Measurements from ENCODE around the gene CHMP4B.

The CHMP4B gene

DNA sequence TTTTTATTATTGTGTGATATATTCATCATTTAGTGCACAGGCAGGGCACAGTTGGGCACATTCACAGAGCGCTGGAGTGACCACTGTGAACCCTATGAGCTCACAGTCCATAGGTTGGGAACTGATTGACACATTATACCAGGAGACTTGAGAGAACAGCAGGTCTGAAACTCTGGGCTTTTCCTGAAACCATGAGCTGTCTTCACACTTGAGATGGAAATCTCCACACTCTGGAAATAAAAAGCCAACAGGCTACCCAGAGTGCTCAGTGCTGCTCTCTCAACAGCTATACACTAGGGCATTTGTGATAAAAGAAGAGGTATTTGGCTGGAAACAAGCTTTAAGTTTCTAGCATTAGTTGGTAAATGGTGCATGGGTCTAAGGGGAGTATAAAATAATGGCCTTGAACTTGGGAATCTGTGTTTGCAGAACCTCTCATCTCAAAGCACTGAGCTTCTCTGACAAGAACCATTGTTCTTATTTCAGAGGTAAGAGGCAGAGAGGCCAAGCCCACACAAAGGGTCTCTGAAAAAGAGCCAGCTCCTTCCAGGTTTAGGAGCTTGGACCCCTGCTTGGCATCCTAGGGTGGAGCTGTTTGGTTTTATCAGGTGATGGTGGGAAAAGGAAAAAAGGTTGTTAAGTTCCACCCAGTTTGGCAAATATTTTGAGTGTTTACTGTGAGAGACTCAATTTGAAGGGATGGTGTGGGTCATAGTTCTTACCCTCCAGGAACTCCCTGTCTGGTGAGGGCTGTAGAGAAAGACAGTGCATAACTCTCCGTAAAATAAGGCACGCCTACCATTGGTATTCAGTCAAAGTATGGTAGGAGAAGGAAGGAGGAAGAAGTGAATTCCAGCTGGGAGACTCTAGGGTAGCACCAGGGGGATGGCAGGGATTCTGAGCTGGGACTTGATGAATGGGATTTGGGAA, 14.5 kb downstream of the CHMP4B start:
- TF ChIP-seq GLIS3 (CRISPR knock-in tag; IDR thresholded peaks at IDR 0.05) (no peak), ISL1 (CRISPR knock-in tag; IDR thresholded peaks at IDR 0.05) (no peak), TOX (CRISPR knock-in tag; IDR thresholded peaks at IDR 0.05; ENCODE audit: borderline replicate concordance) (no peak), ZNF70 (CRISPR knock-in tag; IDR thresholded peaks at IDR 0.05) (no peak), CSDC2 (CRISPR knock-in tag; IDR thresholded peaks at IDR 0.05) (no peak), TCF4 (CRISPR knock-in tag; IDR thresholded peaks at IDR 0.05; ENCODE audit: borderline replicate concordance) (no peak), OSR1 (CRISPR knock-in tag; IDR thresholded peaks at IDR 0.05) (no peak), ZNF565 (CRISPR knock-in tag; conservative IDR thresholded peaks at IDR 0.05; ENCODE audit: low read depth) (no peak)
- TF ChIP-seq, protein P1, sequence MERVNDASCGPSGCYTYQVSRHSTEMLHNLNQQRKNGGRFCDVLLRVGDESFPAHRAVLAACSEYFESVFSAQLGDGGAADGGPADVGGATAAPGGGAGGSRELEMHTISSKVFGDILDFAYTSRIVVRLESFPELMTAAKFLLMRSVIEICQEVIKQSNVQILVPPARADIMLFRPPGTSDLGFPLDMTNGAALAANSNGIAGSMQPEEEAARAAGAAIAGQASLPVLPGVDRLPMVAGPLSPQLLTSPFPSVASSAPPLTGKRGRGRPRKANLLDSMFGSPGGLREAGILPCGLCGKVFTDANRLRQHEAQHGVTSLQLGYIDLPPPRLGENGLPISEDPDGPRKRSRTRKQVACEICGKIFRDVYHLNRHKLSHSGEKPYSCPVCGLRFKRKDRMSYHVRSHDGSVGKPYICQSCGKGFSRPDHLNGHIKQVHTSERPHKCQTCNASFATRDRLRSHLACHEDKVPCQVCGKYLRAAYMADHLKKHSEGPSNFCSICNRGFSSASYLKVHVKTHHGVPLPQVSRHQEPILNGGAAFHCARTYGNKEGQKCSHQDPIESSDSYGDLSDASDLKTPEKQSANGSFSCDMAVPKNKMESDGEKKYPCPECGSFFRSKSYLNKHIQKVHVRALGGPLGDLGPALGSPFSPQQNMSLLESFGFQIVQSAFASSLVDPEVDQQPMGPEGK (CRISPR knock-in tag; IDR thresholded peaks at IDR 0.05; ENCODE audit: borderline replicate concordance) = no peak
- TF ChIP-seq, protein P2, sequence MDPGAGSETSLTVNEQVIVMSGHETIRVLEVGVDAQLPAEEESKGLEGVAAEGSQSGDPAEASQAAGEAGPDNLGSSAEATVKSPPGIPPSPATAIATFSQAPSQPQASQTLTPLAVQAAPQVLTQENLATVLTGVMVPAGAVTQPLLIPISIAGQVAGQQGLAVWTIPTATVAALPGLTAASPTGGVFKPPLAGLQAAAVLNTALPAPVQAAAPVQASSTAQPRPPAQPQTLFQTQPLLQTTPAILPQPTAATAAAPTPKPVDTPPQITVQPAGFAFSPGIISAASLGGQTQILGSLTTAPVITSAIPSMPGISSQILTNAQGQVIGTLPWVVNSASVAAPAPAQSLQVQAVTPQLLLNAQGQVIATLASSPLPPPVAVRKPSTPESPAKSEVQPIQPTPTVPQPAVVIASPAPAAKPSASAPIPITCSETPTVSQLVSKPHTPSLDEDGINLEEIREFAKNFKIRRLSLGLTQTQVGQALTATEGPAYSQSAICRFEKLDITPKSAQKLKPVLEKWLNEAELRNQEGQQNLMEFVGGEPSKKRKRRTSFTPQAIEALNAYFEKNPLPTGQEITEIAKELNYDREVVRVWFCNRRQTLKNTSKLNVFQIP (CRISPR knock-in tag; IDR thresholded peaks at IDR 0.05; ENCODE audit: borderline replicate concordance, low read depth) = no peak
- no peak for ATAC-seq

DNA sequence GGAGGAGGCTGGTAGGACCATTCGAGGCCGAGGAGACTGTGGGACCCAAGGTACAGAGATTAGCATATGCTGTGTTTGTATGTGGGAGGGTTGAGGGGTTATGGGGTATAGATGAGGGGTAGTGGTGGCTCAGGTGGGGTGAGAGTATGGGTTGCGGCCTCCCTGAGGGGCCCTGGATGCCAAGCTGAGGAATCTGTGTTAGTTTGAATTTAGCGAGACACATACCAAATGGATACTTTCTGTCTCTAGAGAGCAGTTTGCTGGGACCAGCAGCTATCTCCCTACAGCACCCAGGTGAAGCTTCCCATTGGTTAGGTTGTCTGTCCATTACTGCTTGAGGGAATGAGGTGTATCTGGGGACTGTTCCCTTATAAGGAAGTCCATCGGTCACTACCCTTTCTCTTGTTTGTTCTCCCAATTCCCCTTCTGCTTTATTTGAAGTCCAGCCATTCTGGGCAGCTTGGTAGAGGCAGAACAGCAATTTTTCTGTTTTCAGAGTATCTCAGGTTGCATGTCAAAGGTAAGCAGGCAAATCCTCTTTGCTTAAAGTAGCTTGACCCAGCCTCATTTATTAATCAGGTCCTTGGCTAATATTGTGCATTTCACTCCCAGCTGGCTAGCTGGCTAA, 15.2 kb downstream of the CHMP4B start:
- no peak; the same call in 2 of the 3 replicates for ATAC-seq
- TF ChIP-seq CSDC2 (CRISPR knock-in tag; IDR thresholded peaks at IDR 0.05) (no peak), SNAI2 (CRISPR knock-in tag; IDR thresholded peaks at IDR 0.05) (no peak), TCF4 (CRISPR knock-in tag; IDR thresholded peaks at IDR 0.05; ENCODE audit: borderline replicate concordance) (no peak), ZNF565 (CRISPR knock-in tag; conservative IDR thresholded peaks at IDR 0.05; ENCODE audit: low read depth) (no peak), OSR1 (CRISPR knock-in tag; IDR thresholded peaks at IDR 0.05) (no peak), PPARA (CRISPR knock-in tag; IDR thresholded peaks at IDR 0.05; ENCODE audit: borderline replicate concordance) (no peak), ESRRG (CRISPR knock-in tag; IDR thresholded peaks at IDR 0.05) (no peak), TOX (CRISPR knock-in tag; IDR thresholded peaks at IDR 0.05; ENCODE audit: borderline replicate concordance) (no peak), ZC3H10 (CRISPR knock-in tag; IDR thresholded peaks at IDR 0.05) (no peak), BACH2 (CRISPR knock-in tag; IDR thresholded peaks at IDR 0.05; ENCODE audit: borderline replicate concordance) (no peak), ZFP3 (CRISPR knock-in tag; IDR thresholded peaks at IDR 0.05) (no peak), RARB (CRISPR knock-in tag; IDR thresholded peaks at IDR 0.05) (no peak), ISL1 (CRISPR knock-in tag; IDR thresholded peaks at IDR 0.05) (no peak), ARNTL (CRISPR knock-in tag; IDR thresholded peaks at IDR 0.05; ENCODE audit: borderline replicate concordance, low read depth) (no peak), ZFP30 (CRISPR knock-in tag; IDR thresholded peaks at IDR 0.05) (no peak)
- TF ChIP-seq, protein P1 (CRISPR knock-in tag; IDR thresholded peaks at IDR 0.05; ENCODE audit: borderline replicate concordance) = no peak
- TF ChIP-seq, protein P3, sequence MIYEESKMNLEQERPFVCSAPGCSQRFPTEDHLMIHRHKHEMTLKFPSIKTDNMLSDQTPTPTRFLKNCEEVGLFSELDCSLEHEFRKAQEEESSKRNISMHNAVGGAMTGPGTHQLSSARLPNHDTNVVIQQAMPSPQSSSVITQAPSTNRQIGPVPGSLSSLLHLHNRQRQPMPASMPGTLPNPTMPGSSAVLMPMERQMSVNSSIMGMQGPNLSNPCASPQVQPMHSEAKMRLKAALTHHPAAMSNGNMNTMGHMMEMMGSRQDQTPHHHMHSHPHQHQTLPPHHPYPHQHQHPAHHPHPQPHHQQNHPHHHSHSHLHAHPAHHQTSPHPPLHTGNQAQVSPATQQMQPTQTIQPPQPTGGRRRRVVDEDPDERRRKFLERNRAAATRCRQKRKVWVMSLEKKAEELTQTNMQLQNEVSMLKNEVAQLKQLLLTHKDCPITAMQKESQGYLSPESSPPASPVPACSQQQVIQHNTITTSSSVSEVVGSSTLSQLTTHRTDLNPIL (CRISPR knock-in tag; IDR thresholded peaks at IDR 0.05; ENCODE audit: low read depth) = no peak
- TF ChIP-seq, protein P4, sequence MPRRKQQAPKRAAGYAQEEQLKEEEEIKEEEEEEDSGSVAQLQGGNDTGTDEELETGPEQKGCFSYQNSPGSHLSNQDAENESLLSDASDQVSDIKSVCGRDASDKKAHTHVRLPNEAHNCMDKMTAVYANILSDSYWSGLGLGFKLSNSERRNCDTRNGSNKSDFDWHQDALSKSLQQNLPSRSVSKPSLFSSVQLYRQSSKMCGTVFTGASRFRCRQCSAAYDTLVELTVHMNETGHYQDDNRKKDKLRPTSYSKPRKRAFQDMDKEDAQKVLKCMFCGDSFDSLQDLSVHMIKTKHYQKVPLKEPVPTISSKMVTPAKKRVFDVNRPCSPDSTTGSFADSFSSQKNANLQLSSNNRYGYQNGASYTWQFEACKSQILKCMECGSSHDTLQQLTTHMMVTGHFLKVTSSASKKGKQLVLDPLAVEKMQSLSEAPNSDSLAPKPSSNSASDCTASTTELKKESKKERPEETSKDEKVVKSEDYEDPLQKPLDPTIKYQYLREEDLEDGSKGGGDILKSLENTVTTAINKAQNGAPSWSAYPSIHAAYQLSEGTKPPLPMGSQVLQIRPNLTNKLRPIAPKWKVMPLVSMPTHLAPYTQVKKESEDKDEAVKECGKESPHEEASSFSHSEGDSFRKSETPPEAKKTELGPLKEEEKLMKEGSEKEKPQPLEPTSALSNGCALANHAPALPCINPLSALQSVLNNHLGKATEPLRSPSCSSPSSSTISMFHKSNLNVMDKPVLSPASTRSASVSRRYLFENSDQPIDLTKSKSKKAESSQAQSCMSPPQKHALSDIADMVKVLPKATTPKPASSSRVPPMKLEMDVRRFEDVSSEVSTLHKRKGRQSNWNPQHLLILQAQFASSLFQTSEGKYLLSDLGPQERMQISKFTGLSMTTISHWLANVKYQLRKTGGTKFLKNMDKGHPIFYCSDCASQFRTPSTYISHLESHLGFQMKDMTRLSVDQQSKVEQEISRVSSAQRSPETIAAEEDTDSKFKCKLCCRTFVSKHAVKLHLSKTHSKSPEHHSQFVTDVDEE (CRISPR knock-in tag; IDR thresholded peaks at IDR 0.05) = no peak
- TF ChIP-seq, protein P5, sequence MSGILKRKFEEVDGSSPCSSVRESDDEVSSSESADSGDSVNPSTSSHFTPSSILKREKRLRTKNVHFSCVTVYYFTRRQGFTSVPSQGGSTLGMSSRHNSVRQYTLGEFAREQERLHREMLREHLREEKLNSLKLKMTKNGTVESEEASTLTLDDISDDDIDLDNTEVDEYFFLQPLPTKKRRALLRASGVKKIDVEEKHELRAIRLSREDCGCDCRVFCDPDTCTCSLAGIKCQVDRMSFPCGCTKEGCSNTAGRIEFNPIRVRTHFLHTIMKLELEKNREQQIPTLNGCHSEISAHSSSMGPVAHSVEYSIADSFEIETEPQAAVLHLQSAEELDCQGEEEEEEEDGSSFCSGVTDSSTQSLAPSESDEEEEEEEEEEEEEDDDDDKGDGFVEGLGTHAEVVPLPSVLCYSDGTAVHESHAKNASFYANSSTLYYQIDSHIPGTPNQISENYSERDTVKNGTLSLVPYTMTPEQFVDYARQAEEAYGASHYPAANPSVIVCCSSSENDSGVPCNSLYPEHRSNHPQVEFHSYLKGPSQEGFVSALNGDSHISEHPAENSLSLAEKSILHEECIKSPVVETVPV (CRISPR knock-in tag; IDR thresholded peaks at IDR 0.05) = no peak
